NCI-H748 (cell line): ENCODE results near the gene FAM120A.
"Not testable (repeated sequence)": the region's sequence is repeated elsewhere in the genome, so short reads cannot be mapped to it uniquely, and the experiment has no call there.

Source experiments
- DNase-seq: peaks from one replicate; lab custom pipeline; 2025; ENCODE audit not compliant: unreplicated experiment; lab: John Stamatoyannopoulos, UW

FAM120A gene

GRCh38 chr9:93505541-93506132 is 54.2 kb downstream of the FAM120A start:
- DNase-seq, result no peak

GRCh38 chr9:93507768-93508167 is 56.3 kb downstream of the FAM120A start:
- DNase-seq, result no peak

- DNase-seq, result no peak
These were observed 56.7 kb downstream of the FAM120A start for GRCh38 chr9:93508207-93508606.

DNA sequence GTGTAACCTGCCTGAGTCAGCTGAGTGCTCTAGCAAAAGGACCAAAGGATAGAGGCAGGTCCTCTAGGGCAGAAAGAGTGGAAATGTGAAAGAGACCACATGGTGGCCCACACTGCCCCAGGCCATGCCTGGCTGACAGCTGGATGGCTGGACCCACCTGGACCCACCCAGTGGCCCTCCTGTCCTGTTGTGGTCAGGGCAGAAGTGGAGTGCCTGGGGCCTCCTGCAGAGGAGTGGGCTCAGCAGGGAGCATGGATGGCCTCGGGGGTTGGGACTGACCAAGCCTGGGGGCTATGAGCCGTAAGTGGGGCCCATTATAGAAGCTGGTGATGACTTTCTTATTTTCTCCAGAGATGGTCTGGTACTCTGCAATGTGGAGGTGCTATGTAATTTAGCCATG is 57.6 kb downstream of the FAM120A start:
- no peak for DNase-seq

DNA sequence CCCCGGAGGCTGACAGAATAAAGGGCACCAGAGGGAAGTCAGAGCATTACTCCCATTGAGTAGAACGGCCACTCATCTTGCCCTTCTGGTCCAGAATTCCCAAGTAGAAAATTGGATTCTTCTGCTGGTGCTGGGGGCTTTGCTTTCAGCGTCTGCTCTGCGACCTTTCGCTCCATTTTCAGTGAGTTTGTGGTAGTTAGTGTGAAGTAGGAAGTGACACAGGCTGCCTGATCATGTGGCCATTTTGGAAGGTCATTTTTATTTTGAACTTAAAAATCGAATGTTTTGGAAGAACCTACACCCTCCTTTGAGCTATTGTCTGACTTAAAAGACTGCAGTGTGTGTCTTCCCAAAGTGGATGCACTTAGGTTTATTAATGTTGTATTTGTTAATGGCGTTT is 58.6 kb downstream of the FAM120A start:
- DNase-seq, result no peak

DNA sequence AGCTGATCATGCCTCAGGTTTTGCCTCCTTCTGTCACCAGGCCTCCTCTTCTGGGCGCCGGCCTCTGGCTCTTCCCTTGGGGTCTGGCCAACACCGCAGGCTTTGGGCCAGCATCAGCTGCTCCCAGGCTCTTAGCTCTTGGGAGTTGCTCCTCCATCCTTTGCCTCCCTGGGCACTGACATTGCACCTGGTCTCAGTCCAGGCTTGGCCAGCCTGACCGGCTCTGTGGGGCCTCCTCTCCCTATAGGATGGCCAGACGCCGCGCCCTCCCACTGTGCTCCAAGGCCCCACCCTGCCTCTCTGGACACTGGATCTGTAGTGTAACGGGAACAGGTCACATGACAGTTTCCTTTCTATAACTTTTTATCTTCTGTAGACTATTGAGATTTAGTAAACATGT is 59.7 kb downstream of the FAM120A start:
- DNase-seq, result not testable (repeated sequence)

- not testable (repeated sequence) for DNase-seq
These were observed 60.8 kb downstream of the FAM120A start for GRCh38 chr9:93512170-93512812.

GRCh38 chr9:93513606-93514005 is 62.1 kb downstream of the FAM120A start:
- DNase-seq, result no peak

DNA sequence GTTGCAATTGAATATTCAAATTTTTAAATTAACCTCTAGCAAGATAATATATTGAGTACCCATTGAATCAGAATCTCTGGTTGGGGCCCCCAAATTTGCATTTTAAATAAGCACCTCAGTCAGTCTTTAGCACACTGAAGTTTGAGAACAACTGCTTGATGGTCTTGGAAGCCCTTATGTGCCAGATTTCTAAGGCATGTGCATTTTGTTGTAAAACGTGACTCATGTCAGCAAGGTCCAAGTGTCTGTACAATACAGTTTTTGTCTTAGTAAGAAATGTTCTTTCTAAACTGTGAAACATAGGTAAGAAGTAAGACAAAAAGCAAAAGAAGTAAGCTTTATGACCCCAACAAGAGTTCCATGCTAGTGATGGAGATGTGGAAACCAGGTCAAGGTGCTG is 65.8 kb downstream of the FAM120A start:
- no peak for DNase-seq

- no peak for DNase-seq
These were observed 69.0 kb downstream of the FAM120A start for GRCh38 chr9:93520523-93520922.

- no peak for DNase-seq
These were observed 71.3 kb downstream of the FAM120A start for GRCh38 chr9:93522736-93523135.

GRCh38 chr9:93523518-93524144 is 72.1 kb downstream of the FAM120A start:
- no peak for DNase-seq

DNA sequence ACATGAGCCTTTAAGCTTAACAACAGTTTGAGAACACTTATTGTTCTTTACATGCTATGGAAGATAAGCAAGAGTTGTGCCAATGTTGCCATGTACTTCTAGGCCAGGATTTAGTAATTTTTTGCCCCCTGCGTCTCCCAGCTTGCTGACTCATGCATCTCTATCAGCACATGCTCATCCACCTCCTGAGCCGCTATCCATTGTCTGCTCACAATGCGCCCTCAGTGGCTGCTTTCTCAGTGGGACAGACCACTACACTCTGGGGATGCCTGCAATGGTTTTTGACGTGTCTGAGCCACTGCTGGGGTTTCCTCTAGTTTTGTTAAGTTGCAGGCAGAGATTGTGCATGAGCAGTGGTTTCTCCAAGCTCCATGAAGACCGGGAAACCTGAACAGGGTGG is 74.0 kb downstream of the FAM120A start:
- DNase-seq, result no peak

DNA sequence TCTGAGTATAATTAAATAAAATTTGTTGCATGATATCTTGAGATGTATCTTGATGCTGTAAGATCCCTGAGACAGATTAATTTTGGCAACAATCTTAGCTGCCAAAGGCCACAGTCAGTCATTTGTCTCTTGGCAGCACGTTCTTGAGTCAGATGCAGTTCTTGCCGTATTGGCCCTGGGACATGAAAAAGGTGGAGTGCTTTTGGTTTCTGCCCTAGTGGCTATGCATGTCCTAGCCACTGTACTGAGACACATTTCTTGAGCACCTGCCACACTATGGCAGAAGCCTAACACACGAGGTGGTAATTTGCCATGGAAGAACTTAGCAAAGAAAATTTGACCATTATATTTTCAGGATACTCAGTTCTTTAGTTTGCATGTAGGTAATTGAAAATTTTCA is 79.9 kb downstream of the FAM120A start:
- no peak for DNase-seq

GRCh38 chr9:93532141-93532540 is 80.7 kb downstream of the FAM120A start:
- no peak for DNase-seq

GRCh38 chr9:93533863-93534262 is 82.4 kb downstream of the FAM120A start:
- no peak for DNase-seq

DNA sequence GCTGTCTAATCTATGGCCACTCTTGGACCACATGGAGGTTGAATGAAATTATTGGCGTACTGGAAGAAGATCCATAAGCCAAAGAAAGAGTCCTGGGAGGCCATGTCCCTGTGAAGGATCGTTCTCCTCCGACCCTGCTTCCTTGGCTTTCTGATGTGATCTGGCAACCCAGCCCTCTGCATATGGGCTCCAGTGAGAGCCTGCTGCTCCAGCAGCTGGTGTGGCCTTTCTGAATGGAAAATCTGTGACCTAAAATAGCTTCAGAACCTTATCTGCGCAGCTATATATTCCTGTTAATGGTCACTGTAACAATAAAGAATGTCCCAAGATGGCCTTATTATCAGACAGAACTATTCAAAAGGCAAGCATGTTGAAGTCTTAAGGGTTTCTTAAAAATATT is 84.7 kb downstream of the FAM120A start:
- no peak for DNase-seq

GRCh38 chr9:93536874-93537273 is 85.4 kb downstream of the FAM120A start:
- no peak for DNase-seq

DNA sequence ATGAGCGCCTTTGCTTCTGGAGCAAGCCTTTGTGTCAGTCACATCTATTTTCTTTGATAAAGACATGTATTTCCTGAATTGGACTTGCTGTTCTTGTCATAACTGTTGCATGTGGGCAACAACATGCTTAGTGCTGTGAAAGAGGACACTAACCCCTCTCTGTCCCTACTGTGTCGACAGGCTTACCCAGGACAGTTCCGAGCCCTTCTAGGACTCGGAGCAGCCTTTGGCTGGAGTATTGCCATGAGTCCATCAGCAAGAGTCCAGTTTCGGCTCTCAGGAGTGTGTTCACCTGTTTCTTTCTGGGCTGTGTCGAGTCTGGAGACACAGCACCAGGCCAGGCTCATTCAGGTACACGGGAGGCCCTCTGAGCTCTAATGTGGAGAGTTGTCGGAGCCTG is 88.8 kb downstream of the FAM120A start:
- no peak for DNase-seq

DNA sequence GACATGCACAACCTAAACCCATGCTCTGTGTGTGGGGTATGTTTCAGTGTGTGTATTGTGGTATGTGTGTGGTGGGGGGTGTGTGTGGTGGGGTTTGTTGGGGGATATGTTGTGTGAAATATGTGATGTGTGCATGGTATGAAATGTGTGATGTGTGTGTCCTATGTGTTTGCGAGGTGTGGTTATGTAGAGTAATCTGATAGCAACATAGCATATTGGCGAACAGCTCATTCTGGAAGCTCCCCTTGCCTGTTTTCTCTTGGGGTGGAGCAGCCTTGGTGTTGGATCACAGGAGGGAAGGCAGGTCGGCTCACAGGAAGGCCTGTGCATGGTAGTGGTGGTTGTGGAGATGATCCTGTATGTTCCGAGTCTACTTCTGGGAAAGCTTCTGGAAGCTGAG is 89.5 kb downstream of the FAM120A start:
- no peak for DNase-seq

DNA sequence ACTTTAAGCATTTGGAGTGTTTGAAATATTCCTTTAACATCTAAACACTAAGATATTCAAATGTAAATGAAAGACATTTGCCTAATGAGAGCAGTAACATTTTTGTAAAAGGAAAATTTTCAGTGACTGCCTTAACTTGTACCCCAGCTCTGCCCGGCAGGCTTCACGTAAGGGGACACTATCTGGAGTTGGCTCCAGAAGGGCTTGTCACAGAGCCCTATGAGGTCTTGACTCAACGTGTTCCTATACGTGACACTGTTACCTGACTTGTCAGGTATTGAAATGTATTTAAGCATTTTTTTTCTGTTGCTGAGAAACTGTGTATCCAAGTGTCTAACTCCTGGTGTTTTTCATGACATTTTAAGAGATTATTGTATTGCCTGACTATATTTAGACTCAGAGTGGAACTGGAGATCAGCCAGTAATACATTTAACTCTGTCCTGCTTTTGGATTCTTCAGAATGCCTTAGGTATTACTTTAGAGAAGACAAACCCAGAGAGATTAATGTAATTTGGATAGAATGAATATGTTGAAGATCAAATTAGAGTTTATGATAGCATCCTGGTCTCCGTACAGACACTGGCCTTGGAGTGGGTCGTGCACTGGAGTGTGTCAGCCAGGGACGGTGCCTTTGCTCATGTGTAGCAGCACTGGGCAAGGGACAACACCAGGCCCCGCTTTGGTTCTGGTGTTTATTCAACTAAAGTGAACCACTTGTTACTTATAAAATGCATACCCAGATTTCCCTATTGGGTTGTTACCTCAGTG is 90.3 kb downstream of the FAM120A start:
- no peak for DNase-seq

DNA sequence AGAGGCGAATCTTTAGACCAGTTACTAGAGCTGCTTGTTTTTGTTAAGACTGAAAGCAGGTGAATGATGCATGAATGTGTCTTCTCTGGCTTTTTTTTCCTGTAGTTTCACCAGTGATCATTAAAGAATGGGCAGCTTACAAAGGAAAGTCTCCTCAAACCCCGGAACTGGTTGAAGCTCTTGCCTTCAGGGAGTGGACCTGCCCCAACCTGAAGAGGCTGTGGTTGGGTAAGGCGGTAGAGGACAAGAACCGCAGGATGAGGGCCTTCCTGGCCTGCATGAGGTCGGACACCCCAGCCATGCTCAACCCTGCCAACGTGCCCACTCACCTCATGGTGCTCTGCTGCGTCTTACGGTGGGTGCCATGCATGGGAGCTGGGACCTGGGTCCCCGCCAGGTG is 91.6 kb downstream of the FAM120A start:
- DNase-seq, result no peak
